Measurements from ENCODE around the gene TRIM28.

DNA sequence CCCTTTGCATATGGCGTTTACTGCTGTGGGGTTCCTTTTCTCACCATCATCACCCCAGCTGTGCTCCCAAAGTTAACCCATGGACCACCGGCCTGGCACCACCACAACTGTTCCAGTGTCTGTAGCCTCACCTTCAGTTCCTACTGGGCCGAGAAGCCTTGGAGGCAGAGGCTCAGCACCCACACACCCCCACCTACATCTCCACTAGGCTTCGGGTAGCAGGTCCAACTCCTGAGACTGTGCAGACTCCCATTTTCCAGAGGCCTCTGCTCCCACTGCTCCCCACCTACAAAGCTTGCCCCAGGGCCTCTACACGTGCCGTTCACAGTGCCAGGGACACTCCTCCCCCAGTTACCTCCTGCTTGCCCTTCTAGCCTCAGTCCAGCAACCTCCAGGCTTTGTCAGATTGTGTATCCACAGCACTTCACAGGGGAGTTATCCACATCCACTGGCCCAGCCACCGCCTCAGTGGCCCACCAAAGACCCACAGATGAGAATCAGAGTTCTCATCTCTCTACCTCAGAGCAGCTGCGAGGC lies 46.2 kb upstream of the TRIM28 start:
- TF ChIP-seq, protein P1, sequence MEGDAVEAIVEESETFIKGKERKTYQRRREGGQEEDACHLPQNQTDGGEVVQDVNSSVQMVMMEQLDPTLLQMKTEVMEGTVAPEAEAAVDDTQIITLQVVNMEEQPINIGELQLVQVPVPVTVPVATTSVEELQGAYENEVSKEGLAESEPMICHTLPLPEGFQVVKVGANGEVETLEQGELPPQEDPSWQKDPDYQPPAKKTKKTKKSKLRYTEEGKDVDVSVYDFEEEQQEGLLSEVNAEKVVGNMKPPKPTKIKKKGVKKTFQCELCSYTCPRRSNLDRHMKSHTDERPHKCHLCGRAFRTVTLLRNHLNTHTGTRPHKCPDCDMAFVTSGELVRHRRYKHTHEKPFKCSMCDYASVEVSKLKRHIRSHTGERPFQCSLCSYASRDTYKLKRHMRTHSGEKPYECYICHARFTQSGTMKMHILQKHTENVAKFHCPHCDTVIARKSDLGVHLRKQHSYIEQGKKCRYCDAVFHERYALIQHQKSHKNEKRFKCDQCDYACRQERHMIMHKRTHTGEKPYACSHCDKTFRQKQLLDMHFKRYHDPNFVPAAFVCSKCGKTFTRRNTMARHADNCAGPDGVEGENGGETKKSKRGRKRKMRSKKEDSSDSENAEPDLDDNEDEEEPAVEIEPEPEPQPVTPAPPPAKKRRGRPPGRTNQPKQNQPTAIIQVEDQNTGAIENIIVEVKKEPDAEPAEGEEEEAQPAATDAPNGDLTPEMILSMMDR (conservative IDR thresholded peaks at IDR 0.05; ENCODE audit: low read depth, low read length): no peak
- TF ChIP-seq EZH2 (IDR thresholded peaks at IDR 0.05; ENCODE audit: borderline replicate concordance, low read depth, low read length, poor library complexity, severe bottlenecking): no peak
